ENCODE data around the gene PCNX2. TPM values are rescaled to one million over a fixed set of nuclear protein-coding genes. Genes with fewer than 3 reads are reported as not detected.
A peak's percentile ranks its signal among the peaks of the same experiment; 100 is the strongest.
"Not testable (repeated sequence)": the region's sequence is repeated elsewhere in the genome, so short reads cannot be mapped to it uniquely, and the experiment has no call there.

PCNX2 gene
- total RNA-seq, 1 donor from 2014 or later: 11.3 TPM

DNA sequence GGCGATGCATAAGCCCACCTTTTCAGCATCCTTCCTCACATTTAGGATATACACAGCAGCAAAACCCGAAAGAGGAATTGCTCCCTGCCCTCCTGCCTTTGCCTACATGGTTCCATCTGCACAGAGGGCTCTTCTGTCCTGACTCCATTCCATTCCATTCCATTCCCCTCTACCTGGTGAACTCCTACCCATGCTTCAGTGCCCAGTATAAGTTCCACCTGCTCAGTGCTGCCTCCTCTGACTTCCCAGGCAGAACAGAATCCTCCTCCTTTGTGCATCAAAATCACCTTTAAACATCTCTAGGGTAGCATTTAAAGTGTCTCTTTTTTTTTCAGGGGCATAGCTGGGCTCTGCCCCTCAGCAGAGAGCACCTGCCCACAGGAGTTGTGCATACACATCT, 112.9 kb downstream of the PCNX2 start:
- TF ChIP-seq, protein P1, sequence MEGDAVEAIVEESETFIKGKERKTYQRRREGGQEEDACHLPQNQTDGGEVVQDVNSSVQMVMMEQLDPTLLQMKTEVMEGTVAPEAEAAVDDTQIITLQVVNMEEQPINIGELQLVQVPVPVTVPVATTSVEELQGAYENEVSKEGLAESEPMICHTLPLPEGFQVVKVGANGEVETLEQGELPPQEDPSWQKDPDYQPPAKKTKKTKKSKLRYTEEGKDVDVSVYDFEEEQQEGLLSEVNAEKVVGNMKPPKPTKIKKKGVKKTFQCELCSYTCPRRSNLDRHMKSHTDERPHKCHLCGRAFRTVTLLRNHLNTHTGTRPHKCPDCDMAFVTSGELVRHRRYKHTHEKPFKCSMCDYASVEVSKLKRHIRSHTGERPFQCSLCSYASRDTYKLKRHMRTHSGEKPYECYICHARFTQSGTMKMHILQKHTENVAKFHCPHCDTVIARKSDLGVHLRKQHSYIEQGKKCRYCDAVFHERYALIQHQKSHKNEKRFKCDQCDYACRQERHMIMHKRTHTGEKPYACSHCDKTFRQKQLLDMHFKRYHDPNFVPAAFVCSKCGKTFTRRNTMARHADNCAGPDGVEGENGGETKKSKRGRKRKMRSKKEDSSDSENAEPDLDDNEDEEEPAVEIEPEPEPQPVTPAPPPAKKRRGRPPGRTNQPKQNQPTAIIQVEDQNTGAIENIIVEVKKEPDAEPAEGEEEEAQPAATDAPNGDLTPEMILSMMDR (IDR thresholded peaks at IDR 0.05): no peak
- DNase-seq: no peak
- Histone ChIP-seq H3K27ac (no peak overlapping the region), H3K4me3 (no peak overlapping the region), H3K36me3 (peaks cover 3% of the 10 kb centered on the region), H3K27me3 (ENCODE audit: low read depth) (no peaks in the 10 kb centered on the region), H3K9me3 (peaks cover 6% of the 10 kb centered on the region), H3K4me1 (no peaks in the 10 kb centered on the region)
- ATAC-seq: no peak
- intact Hi-C loops (cut with DNase I): no loop called here

DNA sequence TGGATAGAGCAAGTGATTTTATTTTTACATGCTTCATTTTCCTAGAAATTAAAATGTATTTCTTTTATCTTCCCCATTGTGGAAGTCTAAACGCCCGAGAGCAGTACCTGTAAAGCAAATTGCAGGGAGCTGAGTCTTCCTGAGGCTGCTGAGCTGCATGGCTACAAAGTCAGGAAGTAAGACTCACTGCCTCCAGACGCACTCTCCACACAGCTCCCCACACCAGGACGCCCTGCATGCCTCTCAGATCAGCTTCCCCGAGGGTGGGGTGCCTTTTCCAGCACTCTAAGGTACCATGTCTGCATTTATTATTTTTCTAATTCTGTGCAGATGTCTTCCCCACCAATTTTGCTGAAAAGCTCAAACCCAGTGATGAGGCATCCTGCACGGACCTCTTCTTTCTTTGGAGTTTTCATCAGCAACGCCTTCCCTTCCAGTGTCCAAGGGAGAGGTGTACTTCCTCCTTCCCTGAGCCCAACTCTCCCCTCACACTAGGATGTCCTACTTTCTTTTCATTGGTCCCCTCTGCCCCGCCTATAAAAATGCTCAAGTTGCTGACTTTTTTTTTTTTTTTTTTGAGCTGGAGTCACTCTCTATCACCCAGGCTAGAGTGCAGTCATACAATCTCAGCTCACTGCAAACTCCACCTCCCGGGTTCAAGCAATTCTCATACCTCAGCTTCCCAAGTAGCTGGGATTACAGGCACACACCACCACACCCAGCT, 114.7 kb downstream of the PCNX2 start:
- H3K4me1 ChIP-seq: no peaks in the 10 kb centered on the region
- intact Hi-C loops (cut with DNase I): no loop called here
- ATAC-seq (no peak), DNase-seq (no peak)
- peaks cover 6% of the 10 kb centered on the region for H3K36me3 ChIP-seq
- H3K9me3 ChIP-seq: peaks cover 10% of the 10 kb centered on the region
- no peak overlapping the region for H3K4me3 ChIP-seq
- H3K27me3 ChIP-seq (ENCODE audit: low read depth): no peaks in the 10 kb centered on the region
- TF ChIP-seq, protein P1 (IDR thresholded peaks at IDR 0.05): no peak
- no peak overlapping the region for H3K27ac ChIP-seq

DNA sequence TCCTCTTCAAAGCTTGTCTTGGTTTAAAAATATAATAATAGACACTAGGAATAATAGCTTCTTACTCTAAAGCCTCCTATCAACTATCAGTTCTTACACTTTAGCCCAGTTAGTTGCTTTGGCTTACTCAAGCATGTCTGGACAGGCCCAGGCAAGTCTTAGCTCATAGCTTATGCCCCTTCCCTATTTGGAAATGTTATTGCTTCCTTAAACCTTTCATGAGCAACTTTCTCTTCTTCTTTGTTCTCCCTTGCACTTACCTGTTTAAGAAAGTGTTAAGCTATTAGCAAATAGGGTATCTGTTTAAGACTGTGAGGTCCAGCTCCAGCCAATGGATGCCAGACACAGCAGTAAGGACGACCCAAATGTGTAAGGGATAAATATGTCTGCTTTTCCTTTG, 115.9 kb downstream of the PCNX2 start:
- H3K9me3 ChIP-seq; H3K36me3 ChIP-seq; H3K27me3 ChIP-seq (ENCODE audit: low read depth); H3K4me3 ChIP-seq; H3K27ac ChIP-seq; ATAC-seq; intact Hi-C loops (cut with DNase I); DNase-seq; H3K4me1 ChIP-seq: not testable (repeated sequence)

DNA sequence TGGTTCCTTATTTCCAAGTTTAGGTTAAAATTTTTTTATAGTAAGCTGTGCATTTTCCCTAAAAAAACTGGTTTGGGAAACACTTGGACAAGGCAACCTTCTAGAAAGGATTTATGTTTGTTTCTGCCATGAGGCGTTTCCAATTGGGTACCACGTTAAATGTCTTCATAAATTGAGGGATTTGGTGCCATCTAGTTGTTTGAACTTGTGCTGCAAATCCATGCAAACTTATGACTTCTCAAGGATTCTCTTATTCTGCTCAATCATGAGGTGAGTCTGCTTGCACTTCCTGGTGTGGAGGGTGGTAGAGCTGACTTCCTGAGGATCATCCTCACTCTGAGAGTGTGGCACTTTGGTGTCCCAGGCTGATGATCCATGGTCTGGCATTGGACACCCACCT, 123.3 kb downstream of the PCNX2 start:
- Histone ChIP-seq H3K4me3 (no peak overlapping the region), H3K4me1 (no peaks in the 10 kb centered on the region), H3K27ac (no peak overlapping the region), H3K27me3 (ENCODE audit: low read depth) (no peaks in the 10 kb centered on the region), H3K36me3 (no peaks in the 10 kb centered on the region), H3K9me3 (no peaks in the 10 kb centered on the region)
- DNase-seq: no peak
- TF ChIP-seq, protein P1 (IDR thresholded peaks at IDR 0.05): peak; percentile 45
- intact Hi-C loops (cut with DNase I): no loop called here
- ATAC-seq: no peak

DNA sequence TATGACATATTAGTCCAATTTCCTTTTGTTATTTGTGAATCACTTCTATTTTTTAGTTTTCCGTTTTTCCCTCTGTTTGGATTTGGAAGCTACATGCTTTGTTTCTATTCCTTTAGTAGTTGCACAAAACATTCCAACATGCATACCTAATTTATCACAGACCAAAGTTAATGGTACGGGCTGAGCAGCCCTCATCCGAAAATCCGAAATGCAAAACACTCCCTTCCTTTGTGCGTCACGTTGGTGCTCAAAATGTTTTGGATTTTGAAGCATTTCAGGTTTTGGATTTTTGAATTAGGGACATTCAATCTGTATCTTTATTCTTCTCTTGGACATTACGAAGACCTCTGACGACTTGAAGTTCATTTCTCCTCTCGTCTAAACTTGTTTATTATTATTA, 124.8 kb downstream of the PCNX2 start:
- Histone ChIP-seq H3K4me3 (no peak overlapping the region), H3K4me1 (no peaks in the 10 kb centered on the region), H3K27ac (no peak overlapping the region), H3K36me3 (no peaks in the 10 kb centered on the region), H3K27me3 (ENCODE audit: low read depth) (no peaks in the 10 kb centered on the region), H3K9me3 (no peaks in the 10 kb centered on the region)
- TF ChIP-seq, protein P1 (IDR thresholded peaks at IDR 0.05): no peak
- intact Hi-C loops (cut with DNase I): no loop called here
- DNase-seq (no peak), ATAC-seq (no peak)

DNA sequence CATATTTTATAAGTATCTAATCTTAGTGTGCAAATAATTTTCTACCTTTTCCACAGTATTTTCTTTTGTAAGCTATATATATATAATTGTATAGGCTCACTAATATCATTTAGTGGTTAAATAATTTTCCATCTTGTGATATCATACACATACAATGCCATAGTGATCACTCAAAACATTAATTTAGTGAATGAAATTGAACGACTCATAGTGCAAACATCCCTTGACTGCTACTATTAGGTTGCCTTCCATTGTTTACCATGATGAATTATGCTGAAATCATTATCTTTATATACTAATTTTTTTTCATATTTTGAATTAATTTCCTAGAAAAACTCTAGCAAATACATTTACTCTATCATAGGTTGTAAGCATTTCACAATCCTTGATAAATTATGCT, 127.1 kb downstream of the PCNX2 start:
- intact Hi-C loops (cut with DNase I): no loop called here
- no peak for DNase-seq
- Histone ChIP-seq H3K27ac (no peak overlapping the region), H3K4me1 (no peaks in the 10 kb centered on the region), H3K4me3 (no peak overlapping the region), H3K36me3 (no peaks in the 10 kb centered on the region), H3K9me3 (no peaks in the 10 kb centered on the region), H3K27me3 (ENCODE audit: low read depth) (no peaks in the 10 kb centered on the region)
- ATAC-seq: no peak
- TF ChIP-seq, protein P1 (IDR thresholded peaks at IDR 0.05): no peak
